NCI-H1048 (cell line): ENCODE data around the gene VPS39.

Source experiments
- DNase-seq: peaks from one replicate; lab custom pipeline; 2025; lab: John Stamatoyannopoulos, UW

The VPS39 gene

GRCh38 chr15:42144841-42145375 is 63.2 kb downstream of the VPS39 start:
- no peak for DNase-seq

GRCh38 chr15:42143866-42144625 is 64.1 kb downstream of the VPS39 start:
- DNase-seq = no peak

DNA sequence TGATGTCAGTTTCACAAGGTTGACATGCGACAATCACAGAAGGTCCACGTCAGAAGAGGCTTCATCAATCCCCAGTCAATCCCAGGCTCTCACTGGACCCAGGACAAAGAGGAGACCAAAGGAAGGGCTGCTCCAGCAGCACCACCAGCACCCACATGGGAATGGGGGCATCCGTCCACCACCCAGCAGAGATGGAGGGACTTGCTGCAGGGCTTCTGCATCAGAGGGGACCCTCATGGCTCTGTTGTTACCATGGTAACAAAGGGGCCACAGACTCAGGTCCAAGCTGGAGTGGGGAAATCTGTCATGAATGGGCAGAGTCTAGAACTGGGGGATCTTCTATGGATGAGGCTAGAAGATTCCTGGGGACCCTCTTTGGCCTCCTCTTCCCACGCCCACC is 64.7 kb downstream of the VPS39 start:
- DNase-seq = no peak

DNA sequence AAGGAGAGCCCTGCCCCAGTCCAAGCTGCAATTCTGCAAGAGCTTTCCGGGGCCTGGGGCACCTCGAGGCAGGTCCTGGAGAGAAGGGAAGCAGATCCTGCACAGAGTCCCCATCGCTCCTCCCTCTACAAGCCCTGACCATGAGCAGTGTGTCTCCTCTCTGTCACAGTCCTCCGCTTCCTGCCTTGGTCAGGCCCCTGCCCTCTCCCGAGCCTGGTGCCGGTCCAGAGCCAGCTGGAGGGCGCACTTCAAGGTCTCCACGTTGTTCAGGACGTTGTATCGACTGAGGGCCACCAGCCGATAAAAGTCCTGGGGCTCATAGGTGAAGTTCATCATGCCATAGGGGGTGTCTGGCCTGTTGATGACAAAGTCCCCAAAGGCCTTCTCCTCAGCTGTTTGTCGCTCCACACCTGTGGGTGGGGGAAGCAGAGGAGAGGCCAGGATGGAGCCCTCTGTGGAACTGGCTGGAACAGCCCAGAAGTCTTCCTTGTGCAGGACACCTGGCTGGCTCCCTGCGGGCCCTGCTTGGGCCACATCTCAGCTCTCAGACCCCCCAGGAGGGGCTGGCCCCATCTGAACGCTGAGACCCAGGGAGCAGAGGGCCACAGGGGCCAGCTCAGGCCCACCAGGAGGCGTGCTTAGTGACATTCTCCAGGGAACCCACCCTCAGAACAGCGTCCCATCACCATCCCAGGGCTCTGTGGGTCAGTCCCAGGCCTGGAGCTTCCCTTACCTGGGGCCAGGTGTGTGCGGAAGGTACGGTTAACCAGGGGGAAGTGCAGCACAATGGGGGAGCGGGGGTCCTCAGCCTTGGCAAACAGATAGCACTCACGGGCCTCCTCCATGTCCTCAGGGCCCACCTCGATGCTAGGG is 66.1 kb downstream of the VPS39 start:
- no peak for DNase-seq

GRCh38 chr15:42141246-42141645 is 66.9 kb downstream of the VPS39 start:
- no peak for DNase-seq

GRCh38 chr15:42140383-42141070 is 67.6 kb downstream of the VPS39 start:
- no peak for DNase-seq

- no peak for DNase-seq
These were observed 68.5 kb downstream of the VPS39 start for GRCh38 chr15:42139596-42139995.

- no peak for DNase-seq
These were observed 69.1 kb downstream of the VPS39 start for GRCh38 chr15:42138968-42139386.

- no peak for DNase-seq
These were observed 69.7 kb downstream of the VPS39 start for GRCh38 chr15:42138411-42138810.

DNA sequence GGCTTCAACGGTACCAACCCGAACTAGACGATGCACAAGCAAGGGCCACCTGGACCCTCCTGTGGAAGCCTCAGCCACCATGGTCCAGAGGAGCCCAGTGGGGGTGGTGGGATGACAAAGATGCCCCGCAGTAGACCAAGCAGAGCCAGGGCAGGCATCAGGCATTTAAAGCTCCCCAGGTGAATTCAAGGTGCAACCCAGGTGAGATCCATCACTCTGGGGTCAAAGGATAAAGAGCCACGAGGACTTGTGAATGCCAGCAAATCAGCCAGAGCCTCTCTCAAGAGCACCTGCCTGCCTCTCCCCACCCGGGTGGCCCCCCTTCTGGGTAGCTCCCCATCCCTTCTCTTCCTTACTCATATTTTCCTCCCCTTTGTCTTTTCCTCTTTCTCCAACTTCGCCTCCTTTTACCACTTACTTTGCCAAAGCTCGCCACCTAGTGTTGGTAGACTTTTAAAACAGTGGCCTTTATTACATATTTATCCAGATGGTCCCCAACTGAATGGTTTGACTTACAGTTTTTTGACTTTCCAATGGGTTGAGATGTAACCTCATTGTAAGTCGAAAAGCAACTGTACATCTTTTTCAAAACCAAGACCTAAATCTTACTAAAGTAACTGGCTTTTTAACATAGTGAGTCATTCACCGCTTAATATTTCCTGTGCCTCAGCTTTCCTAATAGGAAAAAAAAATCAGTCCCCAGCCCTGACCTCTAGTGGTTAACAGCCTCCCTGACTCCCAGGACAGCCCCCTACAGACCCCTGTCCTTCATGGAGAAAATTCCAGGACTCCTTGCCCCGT is 70.4 kb downstream of the VPS39 start:
- no peak for DNase-seq

DNA sequence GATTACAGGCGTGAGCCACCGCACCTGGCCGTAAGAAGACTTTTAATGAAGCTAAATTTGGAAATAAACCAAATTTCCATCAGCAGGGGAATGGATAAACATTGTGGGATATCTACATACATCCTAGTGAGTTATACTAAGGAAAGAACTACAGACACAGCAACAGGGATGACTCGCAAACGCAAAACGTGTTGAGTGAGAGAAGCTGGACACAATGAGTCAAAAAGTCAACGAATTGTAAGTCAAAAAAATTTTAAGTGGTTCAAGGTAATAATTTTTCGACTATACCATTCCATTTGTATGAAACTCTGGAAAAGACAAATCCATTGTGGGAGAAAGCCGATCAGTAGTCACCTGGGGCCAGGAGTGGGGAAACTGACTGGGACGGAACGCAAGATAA is 71.6 kb downstream of the VPS39 start:
- no peak for DNase-seq

DNA sequence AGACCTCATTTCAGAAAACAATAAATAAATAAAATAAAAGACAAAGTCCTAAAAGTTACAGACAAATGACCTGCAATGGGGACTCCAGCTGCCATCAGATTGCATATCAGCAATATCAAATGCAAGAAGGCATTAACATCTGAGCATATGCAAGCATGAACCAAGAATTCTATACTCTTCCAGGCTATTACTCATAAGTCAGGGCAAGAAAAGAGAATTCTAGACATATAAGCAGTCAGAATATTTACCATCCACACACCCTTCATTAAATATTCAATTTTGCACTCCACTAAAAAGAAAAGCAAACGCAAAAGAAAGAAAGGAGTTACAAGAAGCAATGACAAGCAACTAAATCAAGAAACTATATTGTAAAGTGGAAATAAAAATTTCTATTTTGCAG is 72.8 kb downstream of the VPS39 start:
- DNase-seq = no peak

- DNase-seq = no peak
These were observed 73.4 kb downstream of the VPS39 start for GRCh38 chr15:42134617-42135245.

DNA sequence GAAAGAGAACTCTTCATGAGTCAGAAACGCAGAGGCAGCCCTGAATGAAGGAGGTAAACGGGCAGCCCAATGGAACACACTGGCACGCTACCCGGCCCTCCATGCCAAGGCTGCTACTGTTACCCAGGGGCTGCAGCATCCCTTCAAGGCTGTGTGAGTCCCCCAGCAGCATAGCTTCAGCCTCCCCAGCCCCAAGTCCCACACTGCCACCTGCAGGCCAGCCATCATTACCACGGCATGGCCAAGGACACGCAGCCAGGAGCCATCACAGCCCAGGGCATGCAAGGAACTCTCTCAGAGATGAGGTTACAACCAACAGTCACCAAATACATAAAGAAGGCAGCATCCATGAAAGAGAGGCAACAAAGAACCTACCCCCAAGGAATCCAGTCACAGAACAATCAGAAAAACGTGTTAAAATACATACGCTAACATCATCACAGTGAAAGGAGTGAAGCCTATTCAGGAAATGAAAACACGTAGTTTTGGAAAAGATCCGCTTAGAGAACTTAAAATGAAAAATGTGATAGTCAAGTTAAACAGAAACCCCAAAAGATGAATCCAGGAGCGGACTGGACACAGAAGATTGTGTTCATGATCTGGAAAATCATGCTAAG is 74.1 kb downstream of the VPS39 start:
- no peak for DNase-seq

GRCh38 chr15:42133356-42133755 is 74.7 kb downstream of the VPS39 start:
- DNase-seq = no peak

- DNase-seq = peak; percentile 28
These were observed 76.0 kb downstream of the VPS39 start for GRCh38 chr15:42131826-42132806.

GRCh38 chr15:42131006-42131405 is 77.1 kb downstream of the VPS39 start:
- no peak for DNase-seq

DNA sequence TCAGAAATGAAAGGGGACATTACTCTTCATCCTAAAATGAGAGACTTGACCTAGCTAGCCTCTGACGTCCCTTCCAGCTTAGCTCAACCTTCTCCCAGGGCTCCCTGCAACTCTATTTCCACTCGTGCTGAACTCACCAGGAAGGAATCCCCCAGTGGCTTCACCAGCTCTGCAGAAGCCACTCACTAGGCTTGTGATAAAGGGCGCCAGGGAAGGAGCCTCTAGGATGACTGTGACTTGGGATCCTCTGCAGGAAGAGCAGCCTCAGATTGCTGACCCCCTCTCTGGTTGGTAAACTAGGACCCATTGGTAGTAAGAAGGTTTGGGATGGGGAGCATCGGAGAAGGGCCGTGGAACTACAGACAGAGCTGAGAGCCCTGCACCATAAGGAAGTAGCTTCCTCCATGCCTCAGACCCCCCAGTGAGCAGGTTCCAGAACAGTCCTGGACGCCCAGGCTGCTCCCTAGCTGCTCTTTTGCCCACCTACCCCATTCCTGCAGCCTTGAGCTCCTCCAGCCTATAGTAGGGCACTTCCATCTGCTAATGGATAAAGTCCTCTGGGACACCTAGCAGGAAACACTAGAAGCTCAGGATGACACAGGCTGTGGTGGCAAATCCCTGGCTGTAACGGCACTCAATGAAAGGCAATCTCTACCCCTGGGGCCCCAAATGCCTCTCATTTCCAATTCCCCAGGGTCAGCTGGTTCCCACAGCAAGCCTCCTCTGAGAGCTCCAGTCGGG is 77.7 kb downstream of the VPS39 start:
- no peak for DNase-seq

DNA sequence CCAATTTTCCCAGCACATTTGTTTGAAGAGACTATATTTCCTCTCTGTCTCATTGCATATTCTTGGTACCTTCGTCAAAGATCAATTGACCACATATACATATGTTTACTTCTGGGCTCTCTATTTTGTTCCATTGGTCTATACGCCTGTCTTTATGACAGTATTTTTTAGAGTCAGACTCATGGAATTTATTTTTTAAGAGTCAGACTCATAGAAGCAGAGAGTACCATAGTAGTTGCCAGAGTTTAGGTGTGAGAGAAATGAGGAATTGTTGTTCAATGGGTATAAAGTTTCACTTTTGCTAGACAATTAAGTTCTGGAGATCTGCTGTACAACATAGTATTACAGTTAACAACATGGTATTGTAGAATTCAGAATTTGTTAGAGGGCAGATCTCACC is 78.7 kb downstream of the VPS39 start:
- no peak for DNase-seq
